Loucy (cell line): ENCODE results near the gene IMMT.

Source experiments
- CTCF ChIP-seq: fragments of 200-600 bp; sonication (generic); conservative IDR thresholded peaks from 2 replicates; pipeline ENCODE4 v1.5.1; 2014; ENCODE audit warnings: mild to moderate bottlenecking, antibody characterized with exemption, low read length
- EZH2phosphoT487 ChIP-seq: fragments of 200-600 bp; IDR thresholded peaks from 2 replicates; pipeline ENCODE4 v1.6.1; 2018; ENCODE audit warnings: antibody characterized with exemption, mild to moderate bottlenecking, moderate library complexity, borderline replicate concordance

DNA sequence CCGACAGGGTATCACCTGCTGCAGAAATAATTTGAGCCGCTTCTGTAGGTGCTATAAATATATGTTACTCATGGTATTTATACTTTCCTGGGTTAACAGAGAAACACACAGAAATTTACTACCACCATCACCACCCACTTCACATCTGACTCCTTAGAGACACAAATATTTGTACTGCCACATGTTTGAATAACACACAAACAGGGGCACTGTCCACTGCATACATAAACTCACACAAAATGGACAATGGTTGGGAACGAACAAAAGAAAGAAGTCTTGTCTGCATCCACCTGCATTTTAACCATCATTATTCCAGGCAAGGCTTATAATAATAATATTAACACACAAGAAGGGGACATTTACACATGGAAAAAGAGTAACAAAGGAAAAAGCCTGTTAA lies 24.0 kb downstream of the IMMT start:
- TF ChIP-seq CTCF (no peak), EZH2phosphoT487 (no peak)
